ENCODE results near the gene GNB1L.
"Not testable (repeated sequence)": the region's sequence is repeated elsewhere in the genome, so short reads cannot be mapped to it uniquely, and the experiment has no call there.

The GNB1L gene

DNA sequence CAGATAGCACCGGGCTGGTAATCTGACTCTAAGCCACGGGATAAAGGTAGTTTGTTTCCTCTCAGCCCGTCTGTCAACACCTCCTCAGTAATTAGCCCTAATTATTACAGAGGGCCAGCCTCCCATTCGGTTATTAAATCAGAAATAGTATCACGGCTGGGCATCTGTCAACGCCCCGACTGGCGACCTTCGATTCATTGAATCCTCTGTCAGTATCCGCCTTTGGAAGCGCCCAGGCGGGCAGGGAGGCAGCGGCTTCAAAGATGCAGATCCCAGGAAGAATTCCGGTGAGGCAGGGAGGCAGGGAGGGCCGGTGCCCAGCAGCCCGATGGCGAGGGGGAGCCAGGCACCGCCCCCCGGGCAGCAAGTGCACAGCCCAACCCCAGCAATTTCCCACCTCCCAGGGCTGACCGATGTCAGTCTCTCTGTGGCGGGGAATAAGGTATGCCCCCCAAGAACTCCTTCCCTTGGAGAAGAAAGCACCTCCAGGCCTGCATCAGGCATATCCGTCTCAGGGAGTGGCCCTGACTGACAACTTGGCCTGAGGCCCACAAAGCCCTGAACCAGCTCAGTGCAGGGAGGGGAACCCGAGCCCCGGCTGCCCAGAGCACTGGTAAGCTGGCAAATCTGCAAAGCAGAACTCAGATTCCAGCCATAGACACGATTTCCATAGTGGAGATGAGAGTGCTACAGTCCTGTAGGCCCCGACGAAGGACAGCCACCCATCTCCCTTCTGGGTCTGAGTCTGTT, 11.4 kb downstream of the GNB1L start:
- DNase-seq: no peak
- Histone ChIP-seq H3K27ac (ENCODE audit: insufficient read depth, low read length, poor library complexity, severe bottlenecking) (no peak overlapping the region), H3K4me3 (ENCODE audit: insufficient read depth, low read depth, low read length, poor library complexity, severe bottlenecking) (no peak overlapping the region), H3K27me3 (replicated peaks; ENCODE audit: control insufficient read depth, insufficient read depth, low read length, poor library complexity, severe bottlenecking) (no peaks in the 10 kb centered on the region), H3K36me3 (ENCODE audit: control insufficient read depth, insufficient read depth, low read length) (no peaks in the 10 kb centered on the region), H3K4me1 (ENCODE audit: control insufficient read depth, insufficient read depth, low read length, poor library complexity, severe bottlenecking) (peaks cover 7% of the 10 kb centered on the region), H3K9me3 (ENCODE audit: control insufficient read depth, low read length) (no peaks in the 10 kb centered on the region)

DNA sequence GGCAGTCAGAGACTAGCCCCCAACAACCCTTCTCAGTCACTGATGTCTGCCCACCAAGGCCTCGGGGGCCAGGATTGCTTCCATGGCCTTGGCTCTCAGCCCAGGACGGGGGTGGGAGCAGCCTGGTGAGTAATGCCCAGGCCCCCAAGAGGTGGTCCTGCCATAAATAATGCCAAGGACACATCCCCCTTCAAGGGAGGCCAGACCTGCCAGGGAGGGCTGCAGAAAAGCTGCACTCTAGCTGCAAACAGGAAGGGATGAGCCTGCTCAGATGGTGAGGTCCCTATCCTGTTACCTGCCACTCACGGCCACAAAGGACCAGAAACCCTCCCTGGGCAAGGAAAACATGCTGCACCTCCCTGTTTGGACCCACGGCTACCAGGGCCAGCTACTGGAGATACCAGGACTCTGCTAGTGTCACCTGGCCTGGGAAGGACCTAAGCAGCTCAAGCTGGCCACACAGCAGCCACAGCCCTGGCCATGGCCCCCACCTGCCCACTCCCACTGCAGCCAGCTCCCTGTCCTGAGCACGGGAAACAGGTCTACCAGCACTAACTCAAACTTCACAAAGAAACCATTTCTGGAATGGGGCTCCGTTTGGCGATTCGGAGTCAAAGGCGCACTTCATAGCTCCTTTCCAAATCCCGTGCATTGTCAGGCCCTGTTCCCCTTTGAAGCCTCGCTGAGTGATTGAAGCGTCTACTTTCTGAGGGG, 12.1 kb downstream of the GNB1L start:
- Histone ChIP-seq H3K27ac (ENCODE audit: insufficient read depth, low read length, poor library complexity, severe bottlenecking) (no peak overlapping the region), H3K36me3 (ENCODE audit: control insufficient read depth, insufficient read depth, low read length) (no peaks in the 10 kb centered on the region), H3K9me3 (ENCODE audit: control insufficient read depth, low read length) (no peaks in the 10 kb centered on the region), H3K4me1 (ENCODE audit: control insufficient read depth, insufficient read depth, low read length, poor library complexity, severe bottlenecking) (peaks cover 7% of the 10 kb centered on the region), H3K4me3 (ENCODE audit: insufficient read depth, low read depth, low read length, poor library complexity, severe bottlenecking) (no peak overlapping the region), H3K27me3 (replicated peaks; ENCODE audit: control insufficient read depth, insufficient read depth, low read length, poor library complexity, severe bottlenecking) (no peaks in the 10 kb centered on the region)
- DNase-seq: no peak

DNA sequence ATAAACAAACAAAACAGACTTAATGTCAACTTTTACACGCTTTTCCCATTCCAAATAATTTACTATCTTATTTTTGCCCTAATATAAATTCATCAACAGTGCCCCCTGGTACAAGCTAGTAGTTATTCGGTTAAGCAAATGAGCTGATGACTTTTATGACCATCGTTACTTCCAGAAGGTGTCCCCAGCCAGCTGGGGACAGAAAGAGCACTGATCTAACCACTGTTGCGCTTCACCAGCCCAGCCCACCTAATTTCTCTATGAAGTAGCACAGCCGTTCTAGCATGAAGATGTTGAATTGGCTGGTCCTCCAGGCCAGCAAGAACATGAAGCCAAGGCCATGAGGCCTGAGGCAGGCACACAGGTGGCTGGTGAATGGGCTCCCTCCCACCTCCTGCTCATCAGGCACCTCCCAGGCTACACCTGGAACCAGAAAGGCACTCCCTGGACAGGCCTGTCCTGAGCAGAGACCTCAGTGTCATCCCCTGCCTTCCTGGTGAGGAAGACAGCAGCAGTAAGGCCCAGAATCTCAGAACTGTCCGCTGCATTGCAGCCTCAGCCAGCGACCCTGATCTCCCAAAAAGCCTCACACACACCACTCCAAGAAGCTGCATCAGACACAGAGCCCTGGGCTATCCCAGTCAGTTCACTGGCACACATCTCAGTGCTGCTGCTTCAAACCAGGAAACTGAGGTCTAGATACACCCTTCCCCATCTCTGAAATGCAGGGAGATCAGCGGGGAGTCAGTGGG, 12.9 kb downstream of the GNB1L start:
- H3K4me3 ChIP-seq (ENCODE audit: insufficient read depth, low read depth, low read length, poor library complexity, severe bottlenecking): no peak overlapping the region
- H3K27me3 ChIP-seq (replicated peaks; ENCODE audit: control insufficient read depth, insufficient read depth, low read length, poor library complexity, severe bottlenecking): no peaks in the 10 kb centered on the region
- no peaks in the 10 kb centered on the region for H3K36me3 ChIP-seq (ENCODE audit: control insufficient read depth, insufficient read depth, low read length)
- peaks cover 7% of the 10 kb centered on the region for H3K4me1 ChIP-seq (ENCODE audit: control insufficient read depth, insufficient read depth, low read length, poor library complexity, severe bottlenecking)
- no peak for DNase-seq
- no peak overlapping the region for H3K27ac ChIP-seq (ENCODE audit: insufficient read depth, low read length, poor library complexity, severe bottlenecking)
- no peaks in the 10 kb centered on the region for H3K9me3 ChIP-seq (ENCODE audit: control insufficient read depth, low read length)

DNA sequence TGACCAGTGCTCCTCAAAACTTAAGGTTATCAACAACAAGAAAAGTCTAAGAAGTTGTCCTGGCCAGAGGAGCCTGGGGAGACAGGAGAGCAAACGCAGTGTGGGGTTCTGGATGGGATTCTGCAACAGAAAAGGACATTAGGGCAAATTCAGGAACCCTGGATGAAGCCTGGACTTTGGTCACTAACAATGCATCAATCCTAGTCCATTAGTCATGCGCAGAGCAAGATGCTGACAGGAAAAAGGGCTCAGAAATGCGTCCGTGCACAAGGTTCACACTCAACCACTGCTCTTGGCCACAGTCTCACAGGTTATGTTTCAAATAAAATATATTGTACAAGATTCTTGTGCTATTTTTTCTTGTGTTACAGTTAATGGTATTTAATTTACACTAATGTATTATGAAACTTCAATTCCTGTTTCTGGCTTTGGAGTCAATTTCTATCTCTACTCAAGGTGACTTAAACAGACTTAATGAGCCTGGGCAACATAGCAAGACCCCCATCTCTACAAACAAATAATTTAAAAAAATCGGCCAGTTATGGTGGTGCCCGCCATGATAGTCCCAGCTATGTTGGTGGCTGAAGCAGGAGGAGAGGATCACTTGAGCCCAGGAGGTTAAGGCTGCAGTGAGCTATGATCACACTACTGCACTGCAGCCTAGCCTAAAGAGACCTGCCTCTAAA, 13.6 kb downstream of the GNB1L start:
- Histone ChIP-seq H3K4me1 (ENCODE audit: control insufficient read depth, insufficient read depth, low read length, poor library complexity, severe bottlenecking) (peaks cover 7% of the 10 kb centered on the region), H3K27ac (ENCODE audit: insufficient read depth, low read length, poor library complexity, severe bottlenecking) (no peak overlapping the region), H3K36me3 (ENCODE audit: control insufficient read depth, insufficient read depth, low read length) (no peaks in the 10 kb centered on the region), H3K9me3 (ENCODE audit: control insufficient read depth, low read length) (no peaks in the 10 kb centered on the region), H3K4me3 (ENCODE audit: insufficient read depth, low read depth, low read length, poor library complexity, severe bottlenecking) (no peak overlapping the region), H3K27me3 (replicated peaks; ENCODE audit: control insufficient read depth, insufficient read depth, low read length, poor library complexity, severe bottlenecking) (no peaks in the 10 kb centered on the region)
- DNase-seq: no peak

DNA sequence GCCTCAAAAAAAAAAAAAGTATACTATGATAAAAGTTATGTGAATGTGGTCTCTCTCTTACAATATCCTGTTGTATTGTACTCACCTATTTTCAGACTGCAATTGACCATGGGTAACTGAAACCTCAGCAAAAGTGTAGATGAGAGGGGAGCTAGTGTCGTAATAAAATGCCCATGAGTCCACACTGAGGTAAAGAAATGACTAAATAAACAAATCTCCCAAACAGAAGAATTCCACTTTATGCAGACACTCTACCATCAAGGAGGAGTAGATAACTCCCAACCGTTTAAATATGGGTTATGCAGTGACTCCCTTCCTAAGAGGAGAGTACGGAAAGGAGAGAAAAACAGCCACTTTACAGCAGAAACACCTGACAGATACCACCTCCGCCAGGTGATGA, 14.6 kb downstream of the GNB1L start:
- DNase-seq: no peak
- Histone ChIP-seq H3K4me3 (ENCODE audit: insufficient read depth, low read depth, low read length, poor library complexity, severe bottlenecking) (no peak overlapping the region), H3K36me3 (ENCODE audit: control insufficient read depth, insufficient read depth, low read length) (no peaks in the 10 kb centered on the region), H3K9me3 (ENCODE audit: control insufficient read depth, low read length) (no peaks in the 10 kb centered on the region), H3K27ac (ENCODE audit: insufficient read depth, low read length, poor library complexity, severe bottlenecking) (no peak overlapping the region), H3K4me1 (ENCODE audit: control insufficient read depth, insufficient read depth, low read length, poor library complexity, severe bottlenecking) (peaks cover 5% of the 10 kb centered on the region), H3K27me3 (replicated peaks; ENCODE audit: control insufficient read depth, insufficient read depth, low read length, poor library complexity, severe bottlenecking) (no peaks in the 10 kb centered on the region)

DNA sequence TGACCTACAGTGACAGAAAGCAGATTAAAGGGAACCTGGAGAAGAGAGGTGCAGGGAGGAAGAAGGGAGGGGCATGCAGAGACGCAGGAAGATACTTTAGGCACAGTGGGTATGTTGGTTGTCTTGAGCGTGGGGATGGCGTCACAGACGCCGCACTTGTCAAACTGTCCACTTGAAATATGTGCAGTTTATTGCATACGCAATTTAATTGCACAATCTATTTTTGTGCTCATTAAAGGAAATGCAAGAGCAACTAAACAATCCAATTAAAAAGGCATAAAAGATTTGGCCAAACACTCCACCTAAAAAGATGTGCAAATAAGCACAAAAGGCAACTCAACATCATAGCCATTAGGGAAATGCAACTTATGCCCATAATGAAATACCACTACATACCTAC, 16.8 kb downstream of the GNB1L start:
- DNase-seq: no peak
- no peak overlapping the region for H3K4me3 ChIP-seq (ENCODE audit: insufficient read depth, low read depth, low read length, poor library complexity, severe bottlenecking)
- H3K9me3 ChIP-seq (ENCODE audit: control insufficient read depth, low read length): no peaks in the 10 kb centered on the region
- H3K27me3 ChIP-seq (replicated peaks; ENCODE audit: control insufficient read depth, insufficient read depth, low read length, poor library complexity, severe bottlenecking): no peaks in the 10 kb centered on the region
- no peaks in the 10 kb centered on the region for H3K36me3 ChIP-seq (ENCODE audit: control insufficient read depth, insufficient read depth, low read length)
- no peaks in the 10 kb centered on the region for H3K4me1 ChIP-seq (ENCODE audit: control insufficient read depth, insufficient read depth, low read length, poor library complexity, severe bottlenecking)
- no peak overlapping the region for H3K27ac ChIP-seq (ENCODE audit: insufficient read depth, low read length, poor library complexity, severe bottlenecking)

DNA sequence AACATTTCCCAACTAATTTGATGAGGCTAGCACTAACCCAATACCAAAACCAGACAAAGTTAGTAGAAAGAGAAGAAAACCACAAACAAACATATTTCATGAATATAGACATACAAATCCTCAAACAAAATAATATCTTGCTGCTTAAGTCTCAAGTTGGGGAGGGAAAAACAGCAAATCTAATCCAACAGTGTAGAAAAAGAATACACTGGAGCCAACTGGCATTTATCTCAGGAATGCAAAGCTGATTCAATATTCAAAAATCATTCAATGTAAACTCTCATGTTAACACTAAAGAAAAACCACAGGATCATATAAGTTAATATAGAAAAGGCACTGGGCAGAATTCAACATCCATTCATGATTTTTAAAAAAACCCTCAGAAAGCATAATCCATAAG, 18.2 kb downstream of the GNB1L start:
- H3K36me3 ChIP-seq (ENCODE audit: control insufficient read depth, insufficient read depth, low read length): no peaks in the 10 kb centered on the region
- H3K27me3 ChIP-seq (replicated peaks; ENCODE audit: control insufficient read depth, insufficient read depth, low read length, poor library complexity, severe bottlenecking): no peaks in the 10 kb centered on the region
- H3K4me1 ChIP-seq (ENCODE audit: control insufficient read depth, insufficient read depth, low read length, poor library complexity, severe bottlenecking): no peaks in the 10 kb centered on the region
- no peak overlapping the region for H3K27ac ChIP-seq (ENCODE audit: insufficient read depth, low read length, poor library complexity, severe bottlenecking)
- no peak for DNase-seq
- H3K9me3 ChIP-seq (ENCODE audit: control insufficient read depth, low read length): no peaks in the 10 kb centered on the region
- H3K4me3 ChIP-seq (ENCODE audit: insufficient read depth, low read depth, low read length, poor library complexity, severe bottlenecking): no peak overlapping the region

DNA sequence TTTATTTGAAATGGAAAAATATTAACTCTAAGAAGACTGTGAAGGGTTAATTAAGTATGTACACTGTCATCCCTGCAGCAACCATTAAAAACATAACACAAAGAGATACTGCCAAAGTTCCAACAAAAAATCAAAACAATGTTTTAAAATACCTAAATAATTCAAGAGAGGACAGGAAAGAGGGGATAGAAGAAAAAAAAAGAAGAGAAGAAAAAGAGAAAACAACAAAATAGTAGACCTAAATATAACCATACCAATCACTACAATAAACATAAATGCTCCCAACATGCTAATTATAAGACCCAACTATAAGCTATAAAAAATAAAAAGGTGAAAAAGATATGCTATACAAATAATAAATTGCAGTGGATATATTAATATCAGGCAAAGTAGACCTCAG, 20.1 kb downstream of the GNB1L start:
- Histone ChIP-seq H3K4me1 (ENCODE audit: control insufficient read depth, insufficient read depth, low read length, poor library complexity, severe bottlenecking) (no peaks in the 10 kb centered on the region), H3K9me3 (ENCODE audit: control insufficient read depth, low read length) (no peaks in the 10 kb centered on the region), H3K36me3 (ENCODE audit: control insufficient read depth, insufficient read depth, low read length) (no peaks in the 10 kb centered on the region), H3K27me3 (replicated peaks; ENCODE audit: control insufficient read depth, insufficient read depth, low read length, poor library complexity, severe bottlenecking) (no peaks in the 10 kb centered on the region), H3K4me3 (ENCODE audit: insufficient read depth, low read depth, low read length, poor library complexity, severe bottlenecking) (no peak overlapping the region), H3K27ac (ENCODE audit: insufficient read depth, low read length, poor library complexity, severe bottlenecking) (no peak overlapping the region)
- no peak for DNase-seq

DNA sequence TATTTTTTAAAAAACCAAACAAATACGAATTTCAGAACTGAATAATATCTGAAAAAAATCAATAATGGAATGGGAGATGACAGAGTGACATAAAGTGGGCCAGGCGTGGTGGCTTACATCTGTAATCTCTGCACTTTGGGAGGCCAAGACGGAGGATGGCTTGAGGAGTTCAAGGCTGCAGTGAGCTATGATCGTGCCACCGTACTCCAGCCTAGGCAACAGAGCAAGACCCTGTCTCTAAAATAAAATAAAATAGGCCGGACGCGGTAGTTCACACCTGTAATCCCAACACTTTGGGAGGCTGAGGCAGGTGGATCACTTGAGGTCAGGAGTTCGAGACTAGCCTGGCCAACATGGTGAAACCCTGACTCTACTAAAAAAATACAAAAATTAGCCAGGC, 21.3 kb downstream of the GNB1L start:
- H3K36me3 ChIP-seq (ENCODE audit: control insufficient read depth, insufficient read depth, low read length); H3K27ac ChIP-seq (ENCODE audit: insufficient read depth, low read length, poor library complexity, severe bottlenecking); DNase-seq; H3K9me3 ChIP-seq (ENCODE audit: control insufficient read depth, low read length); H3K4me3 ChIP-seq (ENCODE audit: insufficient read depth, low read depth, low read length, poor library complexity, severe bottlenecking); H3K27me3 ChIP-seq (replicated peaks; ENCODE audit: control insufficient read depth, insufficient read depth, low read length, poor library complexity, severe bottlenecking); H3K4me1 ChIP-seq (ENCODE audit: control insufficient read depth, insufficient read depth, low read length, poor library complexity, severe bottlenecking): not testable (repeated sequence)

All from effector memory CD4-positive, alpha-beta T cell (primary cell).